ENCODE data around the gene WBP11.
A peak's percentile ranks its signal among the peaks of the same experiment; 100 is the strongest.

- TF ChIP-seq POLR2A (IDR thresholded peaks at IDR 0.05; ENCODE audit: low read length), result peak; percentile 77
- TF ChIP-seq GATA1 (IDR thresholded peaks at IDR 0.05; ENCODE audit: low read depth, low read length), result peak; percentile 83
Measured at GRCh38 chr12:14843425-14843887, 40.2 kb upstream of the WBP11 start, which contains the start of gene ART4.

All from erythroblast (primary cell).